Activated T-helper 2 cell treated with anti-CD3 and anti-CD28 coated beads, Interferon-gamma antibody, Interleukin-2, Interleukin-4, amounts not matched to agents 10 μg/mL and 5 μg/mL and 100 μg/mL, durations not matched to agents 14 hours and 24 hours and 36 hours (primary cell): Measurements from ENCODE around the gene WRAP53. TPM values are rescaled to one million over a fixed set of nuclear protein-coding genes. Genes with fewer than 3 reads are reported as not detected.

Source experiments
- DNase-seq: peaks from one replicate; pipeline ENCODE4 v3.0.0; 2021; ENCODE audit warnings: low spot score
- H3K27ac Mint-ChIP-seq: one replicate; pipeline ENCODE4 v1.8.0; 2021; ENCODE audit warnings: mixed read lengths
- H3K27me3 Mint-ChIP-seq: one replicate; pipeline ENCODE4 v1.8.0; 2021; ENCODE audit warnings: low read depth, mixed read lengths
- H3K36me3 Mint-ChIP-seq: one replicate; pipeline ENCODE4 v1.8.0; 2021; ENCODE audit warnings: low read depth, mixed read lengths
- H3K4me1 Mint-ChIP-seq: one replicate; pipeline ENCODE4 v1.8.0; 2021; ENCODE audit warnings: low read depth, mixed read lengths
- H3K4me3 Mint-ChIP-seq: one replicate; pipeline ENCODE4 v1.8.0; 2021; ENCODE audit warnings: low read depth, mild to moderate bottlenecking, moderate library complexity, mixed read lengths
- H3K9me3 Mint-ChIP-seq: one replicate; pipeline ENCODE4 v1.8.0; 2021; ENCODE audit warnings: mixed read lengths
- intact Hi-C: fragments of 100-400 bp; cut with micrococcal nuclease; formaldehyde crosslinking; loops from one replicate; pipeline ENCODE4 v1.15.1; 2023
- total RNA-seq: library from RNA; stranded (reverse); gene quantifications from 2 replicates; pipeline ENCODE4 v1.2.3, GENCODE V29; 2022

The WRAP53 gene
- total RNA-seq, 1 donor from 2014 or later, result 33.2 TPM

DNA sequence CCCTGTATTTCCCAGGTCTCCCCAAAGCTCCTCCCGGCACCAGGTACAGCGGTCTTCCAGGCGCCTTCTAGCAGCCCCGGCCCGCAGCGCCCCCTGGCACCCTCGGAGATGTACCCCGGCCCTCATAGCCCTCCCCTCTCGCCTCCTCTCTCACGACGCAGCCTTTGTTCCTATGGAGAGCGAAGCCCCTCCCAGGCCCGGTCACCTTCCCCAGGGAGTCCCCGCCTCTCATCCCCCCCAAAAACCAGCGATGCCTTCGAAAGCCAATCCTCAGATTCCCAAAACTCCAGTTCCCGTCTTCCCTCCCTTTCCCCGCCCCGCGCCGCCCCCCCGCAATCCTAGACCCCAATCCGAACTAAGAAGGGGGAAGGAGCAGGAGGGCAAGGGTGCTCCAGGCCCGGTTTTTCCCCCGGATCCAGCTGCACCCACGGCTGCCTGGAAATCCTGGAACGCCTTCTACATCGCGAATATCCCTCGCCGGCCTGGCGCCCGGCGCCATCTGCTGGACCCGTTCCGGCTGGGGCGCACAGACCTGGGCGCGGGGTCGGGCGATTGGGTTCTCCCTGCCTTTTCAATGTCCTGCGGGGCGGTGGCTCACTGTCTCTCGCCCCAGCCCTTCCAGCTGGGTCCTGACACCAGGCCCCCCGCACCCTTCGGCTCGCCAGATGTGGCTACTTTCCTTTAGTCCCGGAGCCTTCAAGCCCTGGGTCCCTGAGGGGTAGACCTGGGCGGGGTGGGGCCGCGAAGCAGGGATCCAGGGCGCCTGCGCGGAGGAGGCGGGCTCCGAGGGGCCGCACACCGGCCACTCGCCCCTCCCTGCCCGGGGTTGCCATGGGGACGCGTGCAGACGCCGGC is 28.9 kb downstream of the WRAP53 start, which contains the start of gene DNAH2:
Gene DNAH2 (plus strand): TSS at position 844 of the 855 bp plus-strand sequence. CDS start 1,991 bp downstream, outside the sequence.
- intact Hi-C loops, result no loop called here
- H3K4me1 Mint-ChIP-seq, result peaks cover 14% of the 10 kb centered on the region
- H3K27ac Mint-ChIP-seq, result no peak within 1 kb of the TSS
- peak within 1 kb of the TSS; percentile 77 for H3K4me3 Mint-ChIP-seq
- H3K36me3 Mint-ChIP-seq, result no peaks in the 10 kb centered on the region
- H3K27me3 Mint-ChIP-seq, result peaks cover 75% of the 10 kb centered on the region
- no peaks in the 10 kb centered on the region for H3K9me3 Mint-ChIP-seq
- peak; percentile 28 for DNase-seq

- peak; percentile 43 for DNase-seq
- Mint-ChIP-seq H3K36me3 (no peaks in the 10 kb centered on the region), H3K27me3 (peaks cover 68% of the 10 kb centered on the region), H3K4me1 (peaks cover 14% of the 10 kb centered on the region), H3K27ac (no peak overlapping the region), H3K9me3 (no peaks in the 10 kb centered on the region), H3K4me3 (peak overlapping the region; percentile 77)
- intact Hi-C loops, result no loop called here
These were observed 29.6 kb downstream of the WRAP53 start for GRCh38 chr17:7717756-7718350.

- no peak overlapping the region for H3K4me3 Mint-ChIP-seq
- H3K9me3 Mint-ChIP-seq, result no peaks in the 10 kb centered on the region
- no peak for DNase-seq
- H3K4me1 Mint-ChIP-seq, result peaks cover 13% of the 10 kb centered on the region
- no peak overlapping the region for H3K27ac Mint-ChIP-seq
- H3K27me3 Mint-ChIP-seq, result peaks cover 63% of the 10 kb centered on the region
- no peaks in the 10 kb centered on the region for H3K36me3 Mint-ChIP-seq
- intact Hi-C loops, result no loop called here
These were observed 31.4 kb downstream of the WRAP53 start for GRCh38 chr17:7719661-7720060.

DNA sequence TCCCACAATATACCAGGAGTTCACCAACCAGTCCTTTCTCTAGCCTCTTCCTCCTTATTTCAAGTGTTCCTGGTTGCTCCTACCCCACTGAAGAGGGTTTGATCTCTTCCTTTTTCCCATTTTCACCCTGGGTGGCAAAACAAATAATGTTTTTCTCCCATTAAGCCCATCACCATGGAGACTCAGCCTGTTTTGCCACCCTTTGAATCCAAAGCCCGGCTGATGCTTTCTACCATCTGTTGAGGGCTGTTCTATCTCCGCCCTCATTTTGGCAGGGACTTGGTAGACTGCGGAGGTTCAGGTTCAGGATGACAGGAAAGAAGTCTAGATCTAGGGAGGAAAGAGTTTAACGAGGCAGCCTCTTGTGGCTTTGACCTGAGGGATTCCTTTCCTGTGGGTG is 31.8 kb downstream of the WRAP53 start:
- Mint-ChIP-seq H3K27ac (no peak overlapping the region), H3K9me3 (no peaks in the 10 kb centered on the region), H3K36me3 (no peaks in the 10 kb centered on the region), H3K4me3 (no peak overlapping the region), H3K27me3 (peaks cover 62% of the 10 kb centered on the region), H3K4me1 (peaks cover 13% of the 10 kb centered on the region)
- intact Hi-C loops, result no loop called here
- DNase-seq, result no peak

- intact Hi-C loops, result no loop called here
- H3K9me3 Mint-ChIP-seq, result no peaks in the 10 kb centered on the region
- peaks cover 10% of the 10 kb centered on the region for H3K4me1 Mint-ChIP-seq
- H3K4me3 Mint-ChIP-seq, result no peak overlapping the region
- no peak overlapping the region for H3K27ac Mint-ChIP-seq
- DNase-seq, result no peak
- peaks cover 48% of the 10 kb centered on the region for H3K27me3 Mint-ChIP-seq
- no peaks in the 10 kb centered on the region for H3K36me3 Mint-ChIP-seq
These were observed 33.3 kb downstream of the WRAP53 start for GRCh38 chr17:7721612-7722011.

DNA sequence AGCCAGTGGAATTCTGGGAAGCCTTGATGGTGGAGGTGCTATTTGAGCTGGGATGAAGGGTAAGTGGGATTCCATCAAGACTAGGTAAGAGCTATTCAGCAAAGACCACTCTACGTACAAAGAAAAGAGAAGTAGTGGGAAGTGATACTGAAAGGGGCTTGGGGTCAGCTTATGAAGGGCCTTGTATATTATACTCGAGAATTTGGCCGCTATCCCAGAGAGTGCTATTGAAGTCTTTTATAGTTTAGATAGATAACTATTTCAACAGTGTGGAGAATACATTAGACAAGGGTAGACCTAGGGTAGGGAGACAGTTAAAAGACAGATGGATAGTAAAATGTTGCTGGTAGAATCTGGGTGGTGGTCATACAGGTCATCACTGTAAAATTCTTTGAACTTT is 39.6 kb downstream of the WRAP53 start:
- no peak for DNase-seq
- Mint-ChIP-seq H3K4me1 (no peaks in the 10 kb centered on the region), H3K4me3 (no peak overlapping the region), H3K27me3 (peaks cover 20% of the 10 kb centered on the region), H3K9me3 (no peaks in the 10 kb centered on the region), H3K27ac (no peak overlapping the region), H3K36me3 (no peaks in the 10 kb centered on the region)
- intact Hi-C loops, result no loop called here

DNA sequence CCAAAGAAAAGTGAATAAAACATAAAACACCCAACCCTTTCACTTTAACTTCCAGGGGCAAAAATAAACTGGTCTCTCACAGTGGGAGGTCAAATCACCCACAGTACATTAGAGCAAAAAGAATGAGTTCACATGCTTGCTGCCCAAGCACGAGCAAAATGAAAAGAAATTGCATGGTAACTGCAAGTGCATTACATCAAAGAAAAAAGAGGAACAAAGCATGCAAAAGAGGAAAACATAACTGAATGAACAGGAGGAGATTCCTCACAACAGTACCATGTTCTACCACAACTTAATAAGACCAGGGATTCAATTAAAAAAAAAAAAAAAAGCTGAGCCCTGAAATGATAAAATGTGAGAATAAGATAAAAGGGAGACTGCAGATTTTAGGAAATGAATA is 41.5 kb downstream of the WRAP53 start:
- DNase-seq, result no peak
- H3K36me3 Mint-ChIP-seq, result no peaks in the 10 kb centered on the region
- H3K27ac Mint-ChIP-seq, result no peak overlapping the region
- H3K27me3 Mint-ChIP-seq, result peaks cover 17% of the 10 kb centered on the region
- no peaks in the 10 kb centered on the region for H3K4me1 Mint-ChIP-seq
- no peaks in the 10 kb centered on the region for H3K9me3 Mint-ChIP-seq
- intact Hi-C loops, result no loop called here
- H3K4me3 Mint-ChIP-seq, result no peak overlapping the region

- no peaks in the 10 kb centered on the region for H3K36me3 Mint-ChIP-seq
These were observed 44.8 kb downstream of the WRAP53 start for GRCh38 chr17:7732981-7733539.

GRCh38 chr17:7737601-7738000 is 49.3 kb downstream of the WRAP53 start:
- H3K4me1 Mint-ChIP-seq, result no peaks in the 10 kb centered on the region
- H3K27me3 Mint-ChIP-seq, result peaks cover 21% of the 10 kb centered on the region
- no peaks in the 10 kb centered on the region for H3K9me3 Mint-ChIP-seq
- H3K27ac Mint-ChIP-seq, result no peak overlapping the region
- no peak overlapping the region for H3K4me3 Mint-ChIP-seq
- no peak for DNase-seq
- intact Hi-C loops, result no loop called here
- no peaks in the 10 kb centered on the region for H3K36me3 Mint-ChIP-seq

More at GRCh38 chr17:7732981-7733539, 44.8 kb downstream of the WRAP53 start:
- Mint-ChIP-seq H3K4me1 (no peaks in the 10 kb centered on the region), H3K27me3 (peaks cover 23% of the 10 kb centered on the region), H3K4me3 (no peak overlapping the region), H3K9me3 (no peaks in the 10 kb centered on the region), H3K27ac (no peak overlapping the region)
- DNase-seq, result no peak
- intact Hi-C loops, result no loop called here

DNA sequence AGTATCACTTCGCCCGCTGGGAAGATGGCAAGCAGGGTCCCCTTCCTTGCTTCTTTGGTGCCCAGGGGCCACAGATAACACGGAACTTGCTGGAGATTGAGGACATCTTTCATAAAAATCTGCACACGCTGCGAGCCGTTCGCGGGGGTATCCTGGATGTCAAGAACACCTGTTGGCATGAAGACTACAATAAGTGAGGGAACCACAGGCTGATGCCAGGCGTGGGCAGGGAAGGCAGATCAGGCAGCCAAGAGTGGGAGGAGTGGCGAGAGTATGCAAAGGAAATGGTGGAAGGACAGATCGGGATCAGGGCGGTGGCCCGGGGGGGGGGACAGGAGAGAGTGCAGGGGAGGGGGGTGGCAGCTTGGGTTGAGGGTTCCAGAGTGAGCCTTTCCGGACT is 51.5 kb downstream of the WRAP53 start:
- H3K4me1 Mint-ChIP-seq, result no peaks in the 10 kb centered on the region
- no peak overlapping the region for H3K4me3 Mint-ChIP-seq
- H3K27ac Mint-ChIP-seq, result no peak overlapping the region
- H3K9me3 Mint-ChIP-seq, result no peaks in the 10 kb centered on the region
- no peaks in the 10 kb centered on the region for H3K36me3 Mint-ChIP-seq
- H3K27me3 Mint-ChIP-seq, result peaks cover 21% of the 10 kb centered on the region
- DNase-seq, result no peak
- intact Hi-C loops, result loop anchor here (10.0 kb wide), 1 partner anchor 255 kb away; no protein-coding TSS in a partner anchor

DNA sequence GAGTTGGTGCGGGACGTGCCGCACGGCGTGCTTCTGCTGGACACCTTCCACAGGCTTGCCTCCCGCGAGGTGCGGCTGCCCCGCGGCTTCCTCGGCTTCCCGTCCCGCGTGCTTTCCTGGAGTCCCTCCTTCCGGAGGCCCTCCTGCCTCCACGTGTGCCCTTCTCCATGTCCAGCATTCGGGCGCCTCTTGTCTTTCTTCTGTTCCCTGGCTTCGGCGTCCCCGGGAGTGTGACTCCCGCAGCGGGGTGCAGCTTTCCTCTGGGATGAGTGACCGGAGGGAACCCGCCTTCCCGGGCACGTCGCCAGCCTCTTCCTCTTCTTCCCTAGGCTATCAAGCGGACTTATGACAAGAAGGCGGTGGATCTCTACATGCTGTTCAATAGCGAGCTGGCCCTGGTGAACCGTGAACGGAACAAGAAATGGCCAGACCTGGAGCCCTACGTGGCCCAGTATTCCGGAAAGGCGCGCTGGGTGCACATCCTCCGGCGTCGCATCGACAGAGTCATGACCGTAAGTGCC is 52.3 kb downstream of the WRAP53 start:
- Mint-ChIP-seq H3K27me3 (peaks cover 21% of the 10 kb centered on the region), H3K4me3 (no peak overlapping the region), H3K9me3 (no peaks in the 10 kb centered on the region), H3K36me3 (no peaks in the 10 kb centered on the region), H3K4me1 (no peaks in the 10 kb centered on the region), H3K27ac (no peak overlapping the region)
- DNase-seq, result no peak
- intact Hi-C loops, result loop anchor here (10.0 kb wide), 1 partner anchor 254 kb away; no protein-coding TSS in a partner anchor

- Mint-ChIP-seq H3K9me3 (no peaks in the 10 kb centered on the region), H3K4me1 (no peaks in the 10 kb centered on the region), H3K36me3 (no peaks in the 10 kb centered on the region), H3K27me3 (peaks cover 21% of the 10 kb centered on the region), H3K4me3 (no peak overlapping the region), H3K27ac (no peak overlapping the region)
- DNase-seq, result no peak
- intact Hi-C loops, result loop anchor here (2.0 to 10.0 kb wide), 2 partner anchors 108 to 252 kb away; no protein-coding TSS in a partner anchor
These were observed 54.5 kb downstream of the WRAP53 start for GRCh38 chr17:7742729-7743128.
